ENCODE data around the gene KIR2DL4.
"Not testable (repeated sequence)": the region's sequence is repeated elsewhere in the genome, so short reads cannot be mapped to it uniquely, and the experiment has no call there.

Gene KIR2DL4

GRCh38 chr19:54805665-54806515 is 2.5 kb downstream of the KIR2DL4 start:
- no peak overlapping the region for H3K27ac ChIP-seq
- H2AFZ ChIP-seq, result no peak overlapping the region
- no peak for TF ChIP-seq CTCF (IDR thresholded peaks at IDR 0.05)
- H3K9ac ChIP-seq, result no peak overlapping the region
- no peaks in the 10 kb centered on the region for H3K27me3 ChIP-seq (ENCODE audit: control insufficient read depth, insufficient read depth, low read length)
- no peaks in the 10 kb centered on the region for H3K79me2 ChIP-seq
- H3K4me1 ChIP-seq, result no peaks in the 10 kb centered on the region
- no peak overlapping the region for H3K4me2 ChIP-seq (ENCODE audit: low read length)
- H3K36me3 ChIP-seq (ENCODE audit: control insufficient read depth, insufficient read depth, low read length), result no peaks in the 10 kb centered on the region
- no peak overlapping the region for H3K4me3 ChIP-seq (ENCODE audit: low read depth, low read length)
- H3K9me3 ChIP-seq (ENCODE audit: control insufficient read depth, low read length), result no peaks in the 10 kb centered on the region

GRCh38 chr19:54806516-54806838 is 3.1 kb downstream of the KIR2DL4 start:
- no peak overlapping the region for H3K4me2 ChIP-seq (ENCODE audit: low read length)
- no peak overlapping the region for H3K4me3 ChIP-seq (ENCODE audit: low read depth, low read length)
- no peaks in the 10 kb centered on the region for H3K4me1 ChIP-seq
- H3K79me2 ChIP-seq, result no peaks in the 10 kb centered on the region
- TF ChIP-seq CTCF (IDR thresholded peaks at IDR 0.05), result no peak
- no peaks in the 10 kb centered on the region for H3K36me3 ChIP-seq (ENCODE audit: control insufficient read depth, insufficient read depth, low read length)
- no peaks in the 10 kb centered on the region for H3K27me3 ChIP-seq (ENCODE audit: control insufficient read depth, insufficient read depth, low read length)
- H3K27ac ChIP-seq, result no peak overlapping the region
- H3K9ac ChIP-seq, result no peak overlapping the region
- H2AFZ ChIP-seq, result no peak overlapping the region
- no peaks in the 10 kb centered on the region for H3K9me3 ChIP-seq (ENCODE audit: control insufficient read depth, low read length)

GRCh38 chr19:54814571-54814970 is 11.2 kb downstream of the KIR2DL4 start:
- H3K79me2 ChIP-seq; H3K4me1 ChIP-seq; H3K9ac ChIP-seq; H3K36me3 ChIP-seq (ENCODE audit: control insufficient read depth, insufficient read depth, low read length); H3K27me3 ChIP-seq (ENCODE audit: control insufficient read depth, insufficient read depth, low read length); H3K4me2 ChIP-seq (ENCODE audit: low read length); H2AFZ ChIP-seq; H3K4me3 ChIP-seq (ENCODE audit: low read depth, low read length); H3K9me3 ChIP-seq (ENCODE audit: control insufficient read depth, low read length); H3K27ac ChIP-seq: not testable (repeated sequence)

GRCh38 chr19:54816251-54816650 is 12.8 kb downstream of the KIR2DL4 start, which contains the start of gene KIR3DL1:
Gene KIR3DL1 (plus strand): TSS chr19:54816468.
- not testable (repeated sequence) for H3K27me3 ChIP-seq (ENCODE audit: control insufficient read depth, insufficient read depth, low read length); H3K9me3 ChIP-seq (ENCODE audit: control insufficient read depth, low read length); H3K9ac ChIP-seq; H3K4me2 ChIP-seq (ENCODE audit: low read length); H3K4me1 ChIP-seq; H3K79me2 ChIP-seq; H2AFZ ChIP-seq; H3K27ac ChIP-seq; H3K4me3 ChIP-seq (ENCODE audit: low read depth, low read length); H3K36me3 ChIP-seq (ENCODE audit: control insufficient read depth, insufficient read depth, low read length)

GRCh38 chr19:54817670-54818536 is 14.5 kb downstream of the KIR2DL4 start:
- no peaks in the 10 kb centered on the region for H3K9me3 ChIP-seq (ENCODE audit: control insufficient read depth, low read length)
- H3K79me2 ChIP-seq, result no peaks in the 10 kb centered on the region
- H3K4me2 ChIP-seq (ENCODE audit: low read length), result no peak overlapping the region
- no peak overlapping the region for H3K27ac ChIP-seq
- TF ChIP-seq CTCF (IDR thresholded peaks at IDR 0.05), result no peak
- no peak overlapping the region for H2AFZ ChIP-seq
- no peak overlapping the region for H3K9ac ChIP-seq
- H3K4me1 ChIP-seq, result no peaks in the 10 kb centered on the region
- no peaks in the 10 kb centered on the region for H3K36me3 ChIP-seq (ENCODE audit: control insufficient read depth, insufficient read depth, low read length)
- no peaks in the 10 kb centered on the region for H3K27me3 ChIP-seq (ENCODE audit: control insufficient read depth, insufficient read depth, low read length)
- no peak overlapping the region for H3K4me3 ChIP-seq (ENCODE audit: low read depth, low read length)

- not testable (repeated sequence) for H3K4me1 ChIP-seq; H3K79me2 ChIP-seq; H3K9me3 ChIP-seq (ENCODE audit: control insufficient read depth, low read length); H3K9ac ChIP-seq; H3K4me2 ChIP-seq (ENCODE audit: low read length); H3K4me3 ChIP-seq (ENCODE audit: low read depth, low read length); H3K27me3 ChIP-seq (ENCODE audit: control insufficient read depth, insufficient read depth, low read length); H2AFZ ChIP-seq; H3K36me3 ChIP-seq (ENCODE audit: control insufficient read depth, insufficient read depth, low read length); H3K27ac ChIP-seq
Measured at GRCh38 chr19:54824416-54824815, 21.0 kb downstream of the KIR2DL4 start.

- H2AFZ ChIP-seq; H3K36me3 ChIP-seq (ENCODE audit: control insufficient read depth, insufficient read depth, low read length); H3K4me2 ChIP-seq (ENCODE audit: low read length); H3K4me3 ChIP-seq (ENCODE audit: low read depth, low read length); H3K27ac ChIP-seq; H3K9me3 ChIP-seq (ENCODE audit: control insufficient read depth, low read length); H3K79me2 ChIP-seq; H3K27me3 ChIP-seq (ENCODE audit: control insufficient read depth, insufficient read depth, low read length); H3K9ac ChIP-seq; H3K4me1 ChIP-seq: not testable (repeated sequence)
Measured at GRCh38 chr19:54825326-54825725, 21.9 kb downstream of the KIR2DL4 start.

- not testable (repeated sequence) for H3K27me3 ChIP-seq (ENCODE audit: control insufficient read depth, insufficient read depth, low read length); H3K9ac ChIP-seq
Measured at GRCh38 chr19:54828064-54828463, 24.7 kb downstream of the KIR2DL4 start.

More at GRCh38 chr19:54828064-54828463, 24.7 kb downstream of the KIR2DL4 start:
- not testable (repeated sequence) for H2AFZ ChIP-seq; H3K4me2 ChIP-seq (ENCODE audit: low read length); H3K27ac ChIP-seq; H3K36me3 ChIP-seq (ENCODE audit: control insufficient read depth, insufficient read depth, low read length); H3K9me3 ChIP-seq (ENCODE audit: control insufficient read depth, low read length); H3K79me2 ChIP-seq; H3K4me1 ChIP-seq; H3K4me3 ChIP-seq (ENCODE audit: low read depth, low read length)

All from parathyroid adenoma (tissue), 2 donors.